PFSK-1 (cell line): ENCODE measurements around the gene ADIG.

Experiments
- FOXP2 ChIP-seq: optimal IDR thresholded peaks from 2 replicates; pipeline ENCODE3; 2011; ENCODE audit warnings: borderline replicate concordance, control low read depth, inconsistent platforms; ENCODE audit not compliant: insufficient read depth; ENCODE audit errors: extremely low read length, extremely low read depth
- POLR2AphosphoS5 ChIP-seq: IDR thresholded peaks from 2 replicates; pipeline ENCODE4 v1.6.1; 2012; ENCODE audit warnings: low read depth, mild to moderate bottlenecking, control low read depth, low read length, moderate library complexity
- REST ChIP-seq, 2 experiments: IDR thresholded peaks; 2 replicates each; pipeline versions ENCODE4 v1.6.1 to v1.8.0; 2011 to 2012; ENCODE audit warnings: low read depth in 2 of 2, low read length in 2 of 2, control low read depth in 1 of 2, inconsistent platforms in 1 of 2, mild to moderate bottlenecking in 1 of 2, moderate library complexity in 1 of 2; ENCODE audit not compliant: insufficient read depth in 1 of 2
- SIN3A ChIP-seq: IDR thresholded peaks from 2 replicates; pipeline ENCODE4 v1.6.1; 2012; ENCODE audit warnings: mild to moderate bottlenecking, low read length, moderate library complexity, borderline replicate concordance; ENCODE audit not compliant: insufficient read depth
- TAF1 ChIP-seq: IDR thresholded peaks from 2 replicates; pipeline ENCODE4 v1.6.1; 2012; ENCODE audit warnings: low read length, control low read depth, borderline replicate concordance; ENCODE audit not compliant: insufficient read depth

The ADIG gene

GRCh38 chr20:38603286-38603685 lies 22.3 kb downstream of the ADIG start:
- no peak for TF ChIP-seq SIN3A
- no peak for TF ChIP-seq REST (IDR thresholded peaks at IDR 0.05; ENCODE audit: insufficient read depth in 1 of 2, low read depth in 2 of 2, low read length in 2 of 2)
- no peak for TF ChIP-seq TAF1
- no peak for TF ChIP-seq POLR2AphosphoS5
- no peak for TF ChIP-seq FOXP2

GRCh38 chr20:38604873-38605303 lies 23.9 kb downstream of the ADIG start:
- no peak for TF ChIP-seq SIN3A
- TF ChIP-seq REST (IDR thresholded peaks at IDR 0.05; ENCODE audit: insufficient read depth in 1 of 2, low read depth in 2 of 2, low read length in 2 of 2), result no peak
- TF ChIP-seq TAF1, result no peak
- no peak for TF ChIP-seq POLR2AphosphoS5

- no peak for TF ChIP-seq TAF1
- TF ChIP-seq POLR2AphosphoS5, result no peak
- no peak for TF ChIP-seq REST (IDR thresholded peaks at IDR 0.05; ENCODE audit: insufficient read depth in 1 of 2, low read depth in 2 of 2, low read length in 2 of 2)
- TF ChIP-seq FOXP2, result no peak
- no peak for TF ChIP-seq SIN3A
Observed at GRCh38 chr20:38607351-38607750, 26.4 kb downstream of the ADIG start.

DNA sequence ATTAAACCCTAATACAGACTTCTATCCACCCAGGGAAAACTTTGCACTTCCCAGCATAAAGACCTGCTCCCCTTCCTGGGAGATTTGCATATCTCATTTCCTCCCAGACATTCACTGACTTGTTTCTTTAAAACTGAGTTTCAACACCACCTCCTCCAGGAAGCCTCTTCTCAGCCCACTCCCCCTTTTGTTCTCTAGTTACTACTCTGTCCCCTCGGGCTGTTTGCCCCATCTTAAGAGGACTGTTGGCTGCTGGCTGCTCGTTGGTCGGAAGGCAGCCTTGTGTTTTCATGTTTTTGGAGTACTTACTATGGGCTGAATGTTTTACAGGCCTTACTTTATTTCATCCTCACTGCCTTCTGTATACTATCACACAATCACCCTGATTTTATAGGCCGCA lies 27.2 kb downstream of the ADIG start:
- TF ChIP-seq SIN3A (no peak), REST (IDR thresholded peaks at IDR 0.05; ENCODE audit: insufficient read depth in 1 of 2, low read depth in 2 of 2, low read length in 2 of 2) (no peak), TAF1 (no peak), FOXP2 (no peak), POLR2AphosphoS5 (no peak)

- TF ChIP-seq SIN3A, result no peak
- no peak for TF ChIP-seq TAF1
- TF ChIP-seq FOXP2, result no peak
- TF ChIP-seq POLR2AphosphoS5, result no peak
- TF ChIP-seq REST (IDR thresholded peaks at IDR 0.05; ENCODE audit: insufficient read depth in 1 of 2, low read depth in 2 of 2, low read length in 2 of 2), result no peak
Observed at GRCh38 chr20:38609815-38610214, 28.8 kb downstream of the ADIG start.
